Measurements from ENCODE around the gene YIPF1. TPM values are rescaled to one million over a fixed set of nuclear protein-coding genes. Genes with fewer than 3 reads are reported as not detected.

YIPF1 gene
- total RNA-seq, 1 experiment from 2014 or later = 21.9 TPM

DNA sequence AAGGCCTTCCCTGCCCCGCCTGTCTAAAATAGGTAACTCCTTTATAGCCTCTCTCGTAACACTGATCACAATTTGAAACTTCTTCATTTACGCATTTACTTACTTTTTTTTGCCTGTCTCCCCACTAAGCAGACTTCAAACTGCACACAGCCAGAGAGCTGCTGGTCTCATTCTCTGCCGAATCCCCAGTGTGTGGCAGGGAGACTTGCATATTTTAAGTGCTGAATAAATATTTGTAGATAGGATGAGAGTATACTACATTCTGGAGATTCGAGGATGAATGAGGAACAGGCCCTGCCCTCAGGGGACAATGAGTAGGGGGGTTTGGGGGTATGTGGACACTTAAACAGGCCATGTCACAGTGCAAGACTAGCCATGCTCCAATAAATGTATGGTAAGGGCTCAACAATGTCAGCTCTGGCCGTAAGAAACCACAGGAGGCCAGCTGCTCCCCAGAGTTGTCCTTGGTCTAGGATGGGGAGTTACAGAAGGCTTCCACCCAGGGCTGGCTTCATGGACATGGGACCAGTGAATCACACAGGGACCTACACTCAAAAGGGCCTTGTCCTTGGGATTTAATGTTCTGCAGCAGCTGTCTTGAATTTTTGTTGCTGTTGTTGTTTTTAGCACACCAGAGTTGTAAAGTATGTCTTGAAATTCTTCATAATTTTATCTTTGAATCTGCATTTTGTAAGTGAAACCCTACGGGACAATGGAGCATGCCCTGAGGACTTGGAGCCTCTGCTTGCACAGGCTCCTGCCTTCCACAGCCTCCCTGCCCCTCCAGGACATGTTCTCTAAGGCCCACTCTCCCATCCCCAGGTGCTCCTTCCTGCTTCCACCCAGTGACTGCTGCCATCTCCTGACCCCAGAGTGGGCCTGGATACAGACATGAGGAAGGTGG lies 12.9 kb upstream of the YIPF1 start (continued):
- TF ChIP-seq ZNF416 (CRISPR knock-in tag; IDR thresholded peaks at IDR 0.05) = no peak
- TF ChIP-seq FOXJ3 (CRISPR knock-in tag; IDR thresholded peaks at IDR 0.05; ENCODE audit: borderline replicate concordance) = no peak
- TF ChIP-seq CREM (CRISPR knock-in tag; IDR thresholded peaks at IDR 0.05) = no peak
- TF ChIP-seq RORB (CRISPR knock-in tag; IDR thresholded peaks at IDR 0.05) = no peak
- TF ChIP-seq JAZF1 (CRISPR knock-in tag; IDR thresholded peaks at IDR 0.05) = no peak
- TF ChIP-seq OVOL2 (CRISPR knock-in tag; IDR thresholded peaks at IDR 0.05; ENCODE audit: borderline replicate concordance) = no peak
- TF ChIP-seq, protein P1, sequence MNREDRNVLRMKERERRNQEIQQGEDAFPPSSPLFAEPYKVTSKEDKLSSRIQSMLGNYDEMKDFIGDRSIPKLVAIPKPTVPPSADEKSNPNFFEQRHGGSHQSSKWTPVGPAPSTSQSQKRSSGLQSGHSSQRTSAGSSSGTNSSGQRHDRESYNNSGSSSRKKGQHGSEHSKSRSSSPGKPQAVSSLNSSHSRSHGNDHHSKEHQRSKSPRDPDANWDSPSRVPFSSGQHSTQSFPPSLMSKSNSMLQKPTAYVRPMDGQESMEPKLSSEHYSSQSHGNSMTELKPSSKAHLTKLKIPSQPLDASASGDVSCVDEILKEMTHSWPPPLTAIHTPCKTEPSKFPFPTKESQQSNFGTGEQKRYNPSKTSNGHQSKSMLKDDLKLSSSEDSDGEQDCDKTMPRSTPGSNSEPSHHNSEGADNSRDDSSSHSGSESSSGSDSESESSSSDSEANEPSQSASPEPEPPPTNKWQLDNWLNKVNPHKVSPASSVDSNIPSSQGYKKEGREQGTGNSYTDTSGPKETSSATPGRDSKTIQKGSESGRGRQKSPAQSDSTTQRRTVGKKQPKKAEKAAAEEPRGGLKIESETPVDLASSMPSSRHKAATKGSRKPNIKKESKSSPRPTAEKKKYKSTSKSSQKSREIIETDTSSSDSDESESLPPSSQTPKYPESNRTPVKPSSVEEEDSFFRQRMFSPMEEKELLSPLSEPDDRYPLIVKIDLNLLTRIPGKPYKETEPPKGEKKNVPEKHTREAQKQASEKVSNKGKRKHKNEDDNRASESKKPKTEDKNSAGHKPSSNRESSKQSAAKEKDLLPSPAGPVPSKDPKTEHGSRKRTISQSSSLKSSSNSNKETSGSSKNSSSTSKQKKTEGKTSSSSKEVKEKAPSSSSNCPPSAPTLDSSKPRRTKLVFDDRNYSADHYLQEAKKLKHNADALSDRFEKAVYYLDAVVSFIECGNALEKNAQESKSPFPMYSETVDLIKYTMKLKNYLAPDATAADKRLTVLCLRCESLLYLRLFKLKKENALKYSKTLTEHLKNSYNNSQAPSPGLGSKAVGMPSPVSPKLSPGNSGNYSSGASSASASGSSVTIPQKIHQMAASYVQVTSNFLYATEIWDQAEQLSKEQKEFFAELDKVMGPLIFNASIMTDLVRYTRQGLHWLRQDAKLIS (CRISPR knock-in tag; IDR thresholded peaks at IDR 0.05; ENCODE audit: borderline replicate concordance) = no peak
- TF ChIP-seq, protein P2, sequence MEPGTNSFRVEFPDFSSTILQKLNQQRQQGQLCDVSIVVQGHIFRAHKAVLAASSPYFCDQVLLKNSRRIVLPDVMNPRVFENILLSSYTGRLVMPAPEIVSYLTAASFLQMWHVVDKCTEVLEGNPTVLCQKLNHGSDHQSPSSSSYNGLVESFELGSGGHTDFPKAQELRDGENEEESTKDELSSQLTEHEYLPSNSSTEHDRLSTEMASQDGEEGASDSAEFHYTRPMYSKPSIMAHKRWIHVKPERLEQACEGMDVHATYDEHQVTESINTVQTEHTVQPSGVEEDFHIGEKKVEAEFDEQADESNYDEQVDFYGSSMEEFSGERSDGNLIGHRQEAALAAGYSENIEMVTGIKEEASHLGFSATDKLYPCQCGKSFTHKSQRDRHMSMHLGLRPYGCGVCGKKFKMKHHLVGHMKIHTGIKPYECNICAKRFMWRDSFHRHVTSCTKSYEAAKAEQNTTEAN (CRISPR knock-in tag; IDR thresholded peaks at IDR 0.05) = no peak

DNA sequence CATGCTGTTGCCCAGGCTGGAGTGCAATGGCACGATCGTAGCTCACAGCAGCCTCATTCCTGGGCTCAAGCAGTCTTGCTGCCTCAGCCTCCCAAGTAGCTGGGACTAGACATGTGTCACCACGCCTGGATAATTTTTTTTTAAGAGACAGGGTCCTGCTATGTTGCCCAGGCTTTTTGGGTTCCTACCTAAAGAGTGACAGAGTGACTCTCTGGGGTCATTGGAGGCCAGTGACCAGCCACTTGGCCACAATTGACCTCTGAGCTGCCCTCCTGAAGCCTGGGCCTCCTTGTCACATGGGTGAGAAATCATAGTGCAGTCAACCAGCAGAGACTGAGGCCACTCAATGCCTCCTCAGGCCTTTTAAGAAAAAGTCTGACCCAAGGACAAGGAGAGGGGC lies 10.1 kb upstream of the YIPF1 start:
- Mint-ChIP-seq H3K9me3 (no peaks in the 10 kb centered on the region), H3K36me3 (no peaks in the 10 kb centered on the region), H3K4me3 (no peak overlapping the region), H3K27me3 (ENCODE audit: low read depth) (peaks cover 7% of the 10 kb centered on the region), H3K4me1 (no peaks in the 10 kb centered on the region), H3K27ac (no peak overlapping the region)
- no peak for ATAC-seq
- TF ChIP-seq NFATC4 (CRISPR knock-in tag; IDR thresholded peaks at IDR 0.05) = no peak
- no peak for TF ChIP-seq ESRRA (CRISPR knock-in tag; IDR thresholded peaks at IDR 0.05; ENCODE audit: borderline replicate concordance)
- TF ChIP-seq, protein P2 (CRISPR knock-in tag; IDR thresholded peaks at IDR 0.05) = no peak
- TF ChIP-seq GTF2I (CRISPR knock-in tag; conservative IDR thresholded peaks at IDR 0.05) = no peak
- TF ChIP-seq ZNF263 (CRISPR knock-in tag; IDR thresholded peaks at IDR 0.05; ENCODE audit: low read depth) = no peak
- TF ChIP-seq FOXK1 (CRISPR knock-in tag; IDR thresholded peaks at IDR 0.05) = no peak
- no peak for TF ChIP-seq OVOL2 (CRISPR knock-in tag; IDR thresholded peaks at IDR 0.05; ENCODE audit: borderline replicate concordance)
- no peak for TF ChIP-seq RELA (CRISPR knock-in tag; IDR thresholded peaks at IDR 0.05; ENCODE audit: borderline replicate concordance)
- TF ChIP-seq NFE2L1 (CRISPR knock-in tag; IDR thresholded peaks at IDR 0.05) = no peak
- no peak for TF ChIP-seq TCF7 (CRISPR knock-in tag; IDR thresholded peaks at IDR 0.05; ENCODE audit: low read depth)
- TF ChIP-seq, protein P3, sequence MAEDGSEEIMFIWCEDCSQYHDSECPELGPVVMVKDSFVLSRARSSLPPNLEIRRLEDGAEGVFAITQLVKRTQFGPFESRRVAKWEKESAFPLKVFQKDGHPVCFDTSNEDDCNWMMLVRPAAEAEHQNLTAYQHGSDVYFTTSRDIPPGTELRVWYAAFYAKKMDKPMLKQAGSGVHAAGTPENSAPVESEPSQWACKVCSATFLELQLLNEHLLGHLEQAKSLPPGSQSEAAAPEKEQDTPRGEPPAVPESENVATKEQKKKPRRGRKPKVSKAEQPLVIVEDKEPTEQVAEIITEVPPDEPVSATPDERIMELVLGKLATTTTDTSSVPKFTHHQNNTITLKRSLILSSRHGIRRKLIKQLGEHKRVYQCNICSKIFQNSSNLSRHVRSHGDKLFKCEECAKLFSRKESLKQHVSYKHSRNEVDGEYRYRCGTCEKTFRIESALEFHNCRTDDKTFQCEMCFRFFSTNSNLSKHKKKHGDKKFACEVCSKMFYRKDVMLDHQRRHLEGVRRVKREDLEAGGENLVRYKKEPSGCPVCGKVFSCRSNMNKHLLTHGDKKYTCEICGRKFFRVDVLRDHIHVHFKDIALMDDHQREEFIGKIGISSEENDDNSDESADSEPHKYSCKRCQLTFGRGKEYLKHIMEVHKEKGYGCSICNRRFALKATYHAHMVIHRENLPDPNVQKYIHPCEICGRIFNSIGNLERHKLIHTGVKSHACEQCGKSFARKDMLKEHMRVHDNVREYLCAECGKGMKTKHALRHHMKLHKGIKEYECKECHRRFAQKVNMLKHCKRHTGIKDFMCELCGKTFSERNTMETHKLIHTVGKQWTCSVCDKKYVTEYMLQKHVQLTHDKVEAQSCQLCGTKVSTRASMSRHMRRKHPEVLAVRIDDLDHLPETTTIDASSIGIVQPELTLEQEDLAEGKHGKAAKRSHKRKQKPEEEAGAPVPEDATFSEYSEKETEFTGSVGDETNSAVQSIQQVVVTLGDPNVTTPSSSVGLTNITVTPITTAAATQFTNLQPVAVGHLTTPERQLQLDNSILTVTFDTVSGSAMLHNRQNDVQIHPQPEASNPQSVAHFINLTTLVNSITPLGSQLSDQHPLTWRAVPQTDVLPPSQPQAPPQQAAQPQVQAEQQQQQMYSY (CRISPR knock-in tag; IDR thresholded peaks at IDR 0.05) = no peak
- TF ChIP-seq, protein P4, sequence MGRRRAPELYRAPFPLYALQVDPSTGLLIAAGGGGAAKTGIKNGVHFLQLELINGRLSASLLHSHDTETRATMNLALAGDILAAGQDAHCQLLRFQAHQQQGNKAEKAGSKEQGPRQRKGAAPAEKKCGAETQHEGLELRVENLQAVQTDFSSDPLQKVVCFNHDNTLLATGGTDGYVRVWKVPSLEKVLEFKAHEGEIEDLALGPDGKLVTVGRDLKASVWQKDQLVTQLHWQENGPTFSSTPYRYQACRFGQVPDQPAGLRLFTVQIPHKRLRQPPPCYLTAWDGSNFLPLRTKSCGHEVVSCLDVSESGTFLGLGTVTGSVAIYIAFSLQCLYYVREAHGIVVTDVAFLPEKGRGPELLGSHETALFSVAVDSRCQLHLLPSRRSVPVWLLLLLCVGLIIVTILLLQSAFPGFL (CRISPR knock-in tag; IDR thresholded peaks at IDR 0.05; ENCODE audit: borderline replicate concordance) = no peak
- TF ChIP-seq, protein P5, sequence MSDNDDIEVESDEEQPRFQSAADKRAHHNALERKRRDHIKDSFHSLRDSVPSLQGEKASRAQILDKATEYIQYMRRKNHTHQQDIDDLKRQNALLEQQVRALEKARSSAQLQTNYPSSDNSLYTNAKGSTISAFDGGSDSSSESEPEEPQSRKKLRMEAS (CRISPR knock-in tag; IDR thresholded peaks at IDR 0.05) = no peak
- no peak for TF ChIP-seq GRHL2 (CRISPR knock-in tag; IDR thresholded peaks at IDR 0.05; ENCODE audit: insufficient replicate concordance, severe bottlenecking)
- no peak for TF ChIP-seq ELF4 (CRISPR knock-in tag; IDR thresholded peaks at IDR 0.05; ENCODE audit: low read depth)
- TF ChIP-seq SOX15 (CRISPR knock-in tag; IDR thresholded peaks at IDR 0.05) = no peak
- TF ChIP-seq HMGA2 (CRISPR knock-in tag; IDR thresholded peaks at IDR 0.05) = no peak
- no peak for DNase-seq (ENCODE audit: low spot score)
- CTCF ChIA-PET = interaction anchor here (0.6 to 1.9 kb wide), 2 partner anchors 51 to 60 kb away, joined by 3 to 4 read pairs; no protein-coding TSS in a partner anchor
- POLR2A ChIA-PET = interaction anchor here (0.6 kb wide), 1 partner anchor 81 kb away, joined by 4 read pairs; no protein-coding TSS in a partner anchor
